ENCODE results near the gene MKLN1. TPM values are rescaled to one million over a fixed set of nuclear protein-coding genes. Genes with fewer than 3 reads are reported as not detected.
"Not testable (repeated sequence)": the region's sequence is repeated elsewhere in the genome, so short reads cannot be mapped to it uniquely, and the experiment has no call there.

MKLN1 gene
- total RNA-seq, 1 experiment from 2014 or later = 61.1 TPM

DNA sequence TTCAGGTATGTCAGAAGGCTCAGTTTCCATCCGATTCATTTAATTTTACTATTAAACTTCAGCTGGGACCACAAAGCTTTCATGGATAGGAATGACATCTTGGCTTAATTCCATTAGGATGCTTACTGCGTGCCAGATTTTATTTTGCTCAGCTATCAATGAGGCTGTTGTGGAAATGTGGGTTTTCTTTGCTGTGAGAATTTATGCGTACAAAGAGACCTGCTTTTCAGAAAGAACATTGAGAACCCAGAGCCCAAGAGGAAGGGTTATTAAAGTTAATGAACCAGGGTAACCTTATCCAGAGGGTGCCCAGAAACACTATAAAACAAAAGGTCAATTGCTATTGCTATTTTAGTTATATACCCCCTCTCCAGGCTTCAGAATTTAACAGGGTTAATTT is 98.3 kb downstream of the MKLN1 start:
- POLR2A ChIA-PET (ENCODE audit: unreplicated experiment) = no interaction called here
- BruUV-seq (replicated peaks) = no TSS peak
- Histone ChIP-seq H4K20me1 (ENCODE audit: insufficient read depth) (peaks cover 9% of the 10 kb centered on the region; the same call in 1 of the 2 replicates), H3K79me2 (ENCODE audit: low read depth) (peaks cover 20% of the 10 kb centered on the region; the same call in 1 of the 2 replicates), H3F3A (ENCODE audit: insufficient read depth, low read depth) (peaks cover 23% of the 10 kb centered on the region), H3K4me1 (replicated peaks; ENCODE audit: insufficient read depth) (no peaks in the 10 kb centered on the region), H3K27me3 (ENCODE audit: insufficient read depth, low read depth) (no peaks in the 10 kb centered on the region), H3K36me3 (ENCODE audit: low read depth) (peaks cover 6% of the 10 kb centered on the region), H3K4me3 (no peak overlapping the region), H3K4me2 (no peak overlapping the region), H3K9me3 (ENCODE audit: insufficient read depth, low read depth) (no peaks in the 10 kb centered on the region), H3K27ac (no peak overlapping the region), H2AFZ (no peak overlapping the region), H3K9me2 (ENCODE audit: insufficient read depth) (no peaks in the 10 kb centered on the region)
- CTCF ChIA-PET = no interaction called here
- intact Hi-C loops (cut with micrococcal nuclease; ENCODE audit: unreplicated experiment) = loop anchor here (2.0 to 10.0 kb wide), 2 partner anchors 357 to 531 kb away; no protein-coding TSS in a partner anchor
- no peak for DNase-seq
- TF ChIP-seq, protein P1, sequence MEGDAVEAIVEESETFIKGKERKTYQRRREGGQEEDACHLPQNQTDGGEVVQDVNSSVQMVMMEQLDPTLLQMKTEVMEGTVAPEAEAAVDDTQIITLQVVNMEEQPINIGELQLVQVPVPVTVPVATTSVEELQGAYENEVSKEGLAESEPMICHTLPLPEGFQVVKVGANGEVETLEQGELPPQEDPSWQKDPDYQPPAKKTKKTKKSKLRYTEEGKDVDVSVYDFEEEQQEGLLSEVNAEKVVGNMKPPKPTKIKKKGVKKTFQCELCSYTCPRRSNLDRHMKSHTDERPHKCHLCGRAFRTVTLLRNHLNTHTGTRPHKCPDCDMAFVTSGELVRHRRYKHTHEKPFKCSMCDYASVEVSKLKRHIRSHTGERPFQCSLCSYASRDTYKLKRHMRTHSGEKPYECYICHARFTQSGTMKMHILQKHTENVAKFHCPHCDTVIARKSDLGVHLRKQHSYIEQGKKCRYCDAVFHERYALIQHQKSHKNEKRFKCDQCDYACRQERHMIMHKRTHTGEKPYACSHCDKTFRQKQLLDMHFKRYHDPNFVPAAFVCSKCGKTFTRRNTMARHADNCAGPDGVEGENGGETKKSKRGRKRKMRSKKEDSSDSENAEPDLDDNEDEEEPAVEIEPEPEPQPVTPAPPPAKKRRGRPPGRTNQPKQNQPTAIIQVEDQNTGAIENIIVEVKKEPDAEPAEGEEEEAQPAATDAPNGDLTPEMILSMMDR (conservative IDR thresholded peaks at IDR 0.05) = no peak
- TF ChIP-seq EZH2 (IDR thresholded peaks at IDR 0.05; ENCODE audit: low read depth) = no peak

DNA sequence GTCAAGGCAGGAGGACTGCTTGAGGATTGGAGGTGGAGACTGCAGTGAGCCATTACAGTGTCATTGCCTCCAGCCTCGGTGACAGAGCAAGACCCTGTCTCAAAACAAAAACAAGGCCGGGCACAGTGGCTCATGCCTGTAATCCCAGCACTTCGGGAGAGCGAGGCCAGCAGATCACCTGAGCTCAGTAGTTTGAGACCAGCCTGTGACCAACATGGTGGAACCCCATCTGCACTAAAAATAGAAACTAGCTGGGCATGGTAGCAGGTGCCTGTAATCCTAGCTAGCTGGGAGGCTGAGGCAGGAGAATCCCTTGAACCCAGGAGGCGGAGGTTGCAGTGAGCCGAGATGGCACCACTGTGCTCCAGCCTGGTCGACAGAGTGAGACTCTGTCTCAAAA is 103.2 kb downstream of the MKLN1 start:
- DNase-seq; H3K79me2 ChIP-seq (ENCODE audit: low read depth); H3K9me3 ChIP-seq (ENCODE audit: insufficient read depth, low read depth); H3K27me3 ChIP-seq (ENCODE audit: insufficient read depth, low read depth); H3K4me3 ChIP-seq; BruUV-seq (replicated peaks); POLR2A ChIA-PET (ENCODE audit: unreplicated experiment); H3K27ac ChIP-seq; H4K20me1 ChIP-seq (ENCODE audit: insufficient read depth); H3K4me1 ChIP-seq (replicated peaks; ENCODE audit: insufficient read depth); H3K4me2 ChIP-seq; H2AFZ ChIP-seq; H3F3A ChIP-seq (ENCODE audit: insufficient read depth, low read depth); H3K9me2 ChIP-seq (ENCODE audit: insufficient read depth); intact Hi-C loops (cut with micrococcal nuclease; ENCODE audit: unreplicated experiment); CTCF ChIA-PET: not testable (repeated sequence)
- H3K36me3 ChIP-seq (ENCODE audit: low read depth) = peaks cover 15% of the 10 kb centered on the region; the same call in 1 of the 2 replicates

DNA sequence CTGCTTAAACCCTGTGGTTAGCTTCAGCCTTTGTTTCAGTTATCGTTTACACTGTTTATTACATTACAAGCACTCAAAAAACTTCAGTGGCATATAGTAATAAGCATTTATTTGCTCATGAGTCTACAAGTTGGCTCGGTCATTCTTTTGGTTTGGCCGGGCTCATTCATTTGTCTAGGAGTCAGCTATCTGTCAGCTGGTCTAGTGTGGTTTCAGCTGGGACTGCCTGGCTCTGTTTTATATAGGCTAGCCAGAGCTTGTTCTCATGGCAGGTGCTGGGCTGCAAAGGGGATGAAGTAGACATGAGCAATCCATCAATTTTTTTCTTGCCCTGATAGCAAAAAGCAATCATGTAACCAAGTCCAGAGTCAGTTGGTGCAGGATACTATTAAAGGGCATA is 103.6 kb downstream of the MKLN1 start:
- no peak for DNase-seq
- TF ChIP-seq, protein P1 (conservative IDR thresholded peaks at IDR 0.05) = no peak
- no peak for TF ChIP-seq EZH2 (IDR thresholded peaks at IDR 0.05; ENCODE audit: low read depth)
- CTCF ChIA-PET = no interaction called here
- Histone ChIP-seq H3K9me3 (ENCODE audit: insufficient read depth, low read depth) (no peaks in the 10 kb centered on the region), H3K4me1 (replicated peaks; ENCODE audit: insufficient read depth) (no peaks in the 10 kb centered on the region), H3F3A (ENCODE audit: insufficient read depth, low read depth) (peaks cover 9% of the 10 kb centered on the region; the same call in 1 of the 2 replicates), H3K4me2 (no peak overlapping the region), H3K27ac (no peak overlapping the region), H3K9me2 (ENCODE audit: insufficient read depth) (no peaks in the 10 kb centered on the region), H3K27me3 (ENCODE audit: insufficient read depth, low read depth) (no peaks in the 10 kb centered on the region), H3K4me3 (no peak overlapping the region), H2AFZ (no peak overlapping the region), H3K79me2 (ENCODE audit: low read depth) (no peaks in the 10 kb centered on the region), H4K20me1 (ENCODE audit: insufficient read depth) (peaks cover 3% of the 10 kb centered on the region; the same call in 1 of the 2 replicates), H3K36me3 (ENCODE audit: low read depth) (peaks cover 17% of the 10 kb centered on the region)
- intact Hi-C loops (cut with micrococcal nuclease; ENCODE audit: unreplicated experiment) = no loop called here
- no TSS peak for BruUV-seq (replicated peaks)
- POLR2A ChIA-PET (ENCODE audit: unreplicated experiment) = no interaction called here

DNA sequence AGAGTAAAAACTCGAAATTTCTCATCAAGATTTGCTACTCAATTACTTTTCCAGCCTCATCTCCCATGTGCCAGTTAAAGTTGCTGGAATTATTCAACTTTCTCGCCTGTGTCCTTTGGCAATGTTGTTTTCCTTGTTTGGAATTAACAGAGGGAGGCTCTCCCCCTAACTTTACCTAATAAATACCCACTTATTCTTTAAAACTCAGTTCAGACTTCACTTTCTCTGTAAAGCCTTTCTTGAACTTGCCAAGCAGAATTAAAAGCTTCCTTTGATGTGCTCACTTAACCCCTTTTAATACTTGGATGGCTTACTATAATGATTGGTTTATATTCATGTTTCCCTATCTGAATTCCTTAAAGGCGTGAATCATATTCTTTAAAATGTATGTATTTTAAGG is 104.1 kb downstream of the MKLN1 start:
- no TSS peak for BruUV-seq (replicated peaks)
- H3K27ac ChIP-seq = no peak overlapping the region

More for the DNA sequence above, 104.1 kb downstream of the MKLN1 start:
- Histone ChIP-seq H2AFZ (no peak overlapping the region), H3K4me3 (no peak overlapping the region), H3K4me2 (no peak overlapping the region), H4K20me1 (ENCODE audit: insufficient read depth) (peaks cover 3% of the 10 kb centered on the region; the same call in 1 of the 2 replicates), H3K79me2 (ENCODE audit: low read depth) (no peaks in the 10 kb centered on the region), H3K4me1 (replicated peaks; ENCODE audit: insufficient read depth) (no peaks in the 10 kb centered on the region), H3K36me3 (ENCODE audit: low read depth) (peaks cover 19% of the 10 kb centered on the region), H3K9me3 (ENCODE audit: insufficient read depth, low read depth) (no peaks in the 10 kb centered on the region), H3F3A (ENCODE audit: insufficient read depth, low read depth) (peaks cover 9% of the 10 kb centered on the region; the same call in 1 of the 2 replicates), H3K9me2 (ENCODE audit: insufficient read depth) (no peaks in the 10 kb centered on the region), H3K27me3 (ENCODE audit: insufficient read depth, low read depth) (no peaks in the 10 kb centered on the region)
- ChIA-PET CTCF (no interaction called here), POLR2A (ENCODE audit: unreplicated experiment) (no interaction called here)
- TF ChIP-seq EZH2 (IDR thresholded peaks at IDR 0.05; ENCODE audit: low read depth) = no peak
- TF ChIP-seq, protein P1 (conservative IDR thresholded peaks at IDR 0.05) = no peak
- intact Hi-C loops (cut with micrococcal nuclease; ENCODE audit: unreplicated experiment) = no loop called here
- DNase-seq = no peak
